GM12878 (cell line): ENCODE data around the gene M1AP.

Experiments
- ATF7 ChIP-seq: fragments of 450-650 bp; IDR thresholded peaks from 2 replicates; pipeline ENCODE4 v1.6.1; 2016; ENCODE audit warnings: low read depth, mild to moderate bottlenecking
- EP300 ChIP-seq, 2 experiments: fragments of 150-350 bp in 1 of 2; IDR thresholded peaks; 2 replicates each; pipeline ENCODE4 v1.6.1; 2011 to 2012; ENCODE audit warnings: low read depth in 2 of 2, low read length in 2 of 2, borderline replicate concordance in 1 of 2, improper control_type of control experiment in 1 of 2, inconsistent platforms in 1 of 2; ENCODE audit not compliant: control insufficient read depth in 1 of 2
- MEF2A ChIP-seq: IDR thresholded peaks from 2 replicates; pipeline ENCODE4 v1.6.1; 2011; ENCODE audit warnings: low read depth, mild to moderate bottlenecking, low read length, moderate library complexity; ENCODE audit not compliant: insufficient read depth
- POLR2A ChIP-seq: IDR thresholded peaks from 2 replicates; pipeline ENCODE4 v1.6.1; 2011; ENCODE audit warnings: low read depth, mild to moderate bottlenecking, low read length
- POLR2AphosphoS5 ChIP-seq: IDR thresholded peaks from 2 replicates; pipeline ENCODE4 v1.6.1; 2011; ENCODE audit warnings: mild to moderate bottlenecking, low read length, inconsistent platforms
- ZNF384 ChIP-seq: IDR thresholded peaks from 2 replicates; pipeline ENCODE4 v1.6.1; 2012; ENCODE audit warnings: low read depth, mild to moderate bottlenecking, low read length, improper control_type of control experiment, borderline replicate concordance
- TF ChIP-seq, protein P1 (sequence below), 3 experiments: IDR thresholded peaks in 2 of 3; conservative IDR thresholded peaks in 1 of 3; 2 replicates each; pipeline ENCODE4 v1.5.1; 2011; ENCODE audit warnings: low read depth in 3 of 3, low read length in 3 of 3, mild to moderate bottlenecking in 3 of 3, control low read depth in 2 of 3, moderate library complexity in 2 of 3, inconsistent platforms in 1 of 3, mixed read lengths in 1 of 3; ENCODE audit not compliant: control insufficient read depth in 2 of 3, insufficient read depth in 1 of 3; ENCODE audit errors: extremely low read depth in 1 of 3

GRCh38 chr2:74535440-74535965 lies 112.6 kb downstream of the M1AP start:
- no peak for TF ChIP-seq POLR2AphosphoS5
- no peak for TF ChIP-seq EP300 (IDR thresholded peaks at IDR 0.05; ENCODE audit: borderline replicate concordance in 1 of 2, control insufficient read depth in 1 of 2, low read depth in 2 of 2, low read length in 2 of 2)
- no peak for TF ChIP-seq ATF7
- TF ChIP-seq, protein P1, sequence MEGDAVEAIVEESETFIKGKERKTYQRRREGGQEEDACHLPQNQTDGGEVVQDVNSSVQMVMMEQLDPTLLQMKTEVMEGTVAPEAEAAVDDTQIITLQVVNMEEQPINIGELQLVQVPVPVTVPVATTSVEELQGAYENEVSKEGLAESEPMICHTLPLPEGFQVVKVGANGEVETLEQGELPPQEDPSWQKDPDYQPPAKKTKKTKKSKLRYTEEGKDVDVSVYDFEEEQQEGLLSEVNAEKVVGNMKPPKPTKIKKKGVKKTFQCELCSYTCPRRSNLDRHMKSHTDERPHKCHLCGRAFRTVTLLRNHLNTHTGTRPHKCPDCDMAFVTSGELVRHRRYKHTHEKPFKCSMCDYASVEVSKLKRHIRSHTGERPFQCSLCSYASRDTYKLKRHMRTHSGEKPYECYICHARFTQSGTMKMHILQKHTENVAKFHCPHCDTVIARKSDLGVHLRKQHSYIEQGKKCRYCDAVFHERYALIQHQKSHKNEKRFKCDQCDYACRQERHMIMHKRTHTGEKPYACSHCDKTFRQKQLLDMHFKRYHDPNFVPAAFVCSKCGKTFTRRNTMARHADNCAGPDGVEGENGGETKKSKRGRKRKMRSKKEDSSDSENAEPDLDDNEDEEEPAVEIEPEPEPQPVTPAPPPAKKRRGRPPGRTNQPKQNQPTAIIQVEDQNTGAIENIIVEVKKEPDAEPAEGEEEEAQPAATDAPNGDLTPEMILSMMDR (IDR thresholded peaks at IDR 0.05 in 2 of 3, conservative IDR thresholded peaks at IDR 0.05 in 1 of 3; ENCODE audit: control insufficient read depth in 2 of 3, extremely low read depth in 1 of 3, insufficient read depth in 1 of 3, low read depth in 3 of 3, low read length in 3 of 3), result no peak
- no peak for TF ChIP-seq POLR2A
- no peak for TF ChIP-seq MEF2A
- no peak for TF ChIP-seq ZNF384
